ENCODE measurements around the gene IRF2BPL.

The IRF2BPL gene

DNA sequence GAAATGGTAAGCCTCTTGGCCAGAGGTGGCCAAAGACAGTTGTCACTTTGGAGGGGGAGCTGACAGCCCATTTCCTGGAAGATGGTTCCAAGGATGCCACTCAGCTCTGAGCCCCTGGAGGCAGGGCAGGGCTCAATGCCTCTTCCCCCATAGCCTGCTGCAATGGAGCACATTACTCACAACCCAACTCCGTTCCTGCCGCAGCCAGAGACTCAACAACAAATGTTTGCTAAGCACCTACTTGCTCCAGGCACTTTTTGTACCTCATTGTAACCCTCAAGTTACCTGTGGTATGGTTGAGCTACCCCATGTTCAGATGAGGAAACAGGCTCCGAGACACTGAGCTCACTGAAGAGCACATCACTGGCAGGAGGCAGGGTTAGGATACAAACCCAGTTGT is 19.5 kb downstream of the IRF2BPL start:
- DNase-seq = no peak

DNA sequence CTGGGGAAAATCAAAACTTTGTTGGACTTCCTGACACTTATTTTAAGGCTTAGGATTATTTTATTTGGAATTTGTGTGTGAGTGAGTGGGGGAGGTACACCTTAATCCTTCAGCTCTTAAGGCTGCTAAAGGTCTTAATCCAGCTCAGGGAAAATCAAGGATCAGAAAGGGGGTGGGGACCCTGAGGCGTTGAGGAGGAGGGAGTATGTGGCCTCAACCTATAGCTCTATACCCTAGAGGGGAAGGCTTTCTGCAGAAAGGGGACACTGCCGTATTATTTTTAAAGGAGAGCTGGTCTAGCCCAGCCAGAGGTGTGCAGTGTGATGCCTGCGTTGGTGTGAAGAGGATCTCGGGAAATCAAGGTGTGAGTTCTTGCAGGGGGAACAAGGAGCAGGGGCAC is 20.0 kb downstream of the IRF2BPL start:
- DNase-seq = no peak

DNA sequence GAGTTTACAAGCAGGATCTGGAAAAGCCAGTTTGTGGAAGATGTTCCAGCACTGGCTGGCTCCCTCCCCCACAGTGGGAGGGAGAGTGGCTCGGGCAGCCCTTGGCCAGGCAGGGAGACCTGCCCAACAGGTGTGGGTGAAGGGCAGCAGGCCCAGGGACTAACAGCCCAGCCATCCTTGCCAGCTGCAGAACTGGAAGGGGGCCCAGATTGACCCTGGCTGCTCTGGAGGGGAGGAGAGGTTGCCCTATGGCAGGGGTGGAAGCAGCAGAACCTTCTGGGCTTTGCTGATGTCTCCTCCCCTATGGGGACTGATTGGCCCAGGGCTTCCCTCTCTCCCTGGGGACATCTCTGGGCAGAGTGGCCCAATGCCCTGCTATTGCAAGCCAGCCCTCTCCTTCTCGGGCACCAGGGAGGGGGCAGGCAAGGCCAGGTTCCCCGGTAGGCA is 20.5 kb downstream of the IRF2BPL start:
- DNase-seq = no peak

DNA sequence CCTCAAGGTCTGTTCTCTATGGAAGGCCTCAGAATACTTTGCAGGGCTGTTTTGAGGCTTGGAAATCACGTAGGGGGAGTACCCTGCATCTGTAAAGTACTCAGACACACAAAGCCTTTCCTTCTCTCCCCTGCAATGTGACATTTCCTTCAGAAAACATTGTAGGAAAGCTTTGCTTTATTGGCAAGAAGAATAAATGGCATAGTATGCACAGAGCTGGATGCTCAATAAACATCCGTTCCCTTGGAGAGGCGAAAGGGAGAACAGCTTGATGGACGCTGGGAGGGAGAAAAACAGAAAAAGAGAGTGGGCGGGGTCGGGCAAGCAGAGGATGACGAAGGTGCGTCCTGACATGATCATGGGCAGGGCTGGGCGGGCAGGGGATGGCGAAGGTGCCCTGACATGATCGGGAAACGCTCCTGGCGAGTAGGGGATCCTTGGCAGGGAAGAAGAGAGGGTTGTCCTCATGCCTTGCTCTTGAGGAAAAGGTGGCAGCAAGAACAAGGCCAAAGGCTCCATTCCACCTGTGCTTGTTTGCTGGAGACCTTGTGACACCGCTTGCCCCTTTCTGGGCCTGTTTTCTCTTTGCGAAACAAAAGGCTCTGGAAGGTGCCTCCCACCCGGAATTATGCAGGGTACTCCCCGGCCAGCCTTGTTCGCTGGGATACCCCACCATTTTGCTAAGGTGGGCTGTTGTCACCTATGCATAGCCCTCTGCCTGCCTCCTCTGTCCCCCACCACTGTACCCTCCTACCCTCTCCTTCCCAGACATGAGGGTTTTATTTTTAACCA is 21.1 kb downstream of the IRF2BPL start:
- DNase-seq = no peak

DNA sequence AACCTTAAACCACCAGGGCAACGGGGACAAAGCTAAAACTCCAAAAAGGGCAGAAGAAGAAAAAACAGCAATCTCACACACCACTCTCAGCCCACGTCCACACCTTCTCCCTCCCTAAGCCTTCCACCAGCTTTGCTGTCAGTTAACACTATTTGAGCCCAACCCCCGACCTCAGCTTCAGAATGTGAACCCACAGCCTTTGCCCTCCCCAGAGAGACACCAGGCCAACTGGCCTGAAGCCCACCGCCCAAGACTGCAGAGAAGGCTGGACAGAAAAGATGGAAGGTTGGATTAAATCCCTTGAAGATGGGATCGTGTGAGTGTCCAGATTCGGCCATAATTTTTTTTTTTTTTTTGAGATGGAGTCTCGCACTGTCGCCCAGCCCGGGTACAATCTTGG is 22.4 kb downstream of the IRF2BPL start:
- no peak for DNase-seq

DNA sequence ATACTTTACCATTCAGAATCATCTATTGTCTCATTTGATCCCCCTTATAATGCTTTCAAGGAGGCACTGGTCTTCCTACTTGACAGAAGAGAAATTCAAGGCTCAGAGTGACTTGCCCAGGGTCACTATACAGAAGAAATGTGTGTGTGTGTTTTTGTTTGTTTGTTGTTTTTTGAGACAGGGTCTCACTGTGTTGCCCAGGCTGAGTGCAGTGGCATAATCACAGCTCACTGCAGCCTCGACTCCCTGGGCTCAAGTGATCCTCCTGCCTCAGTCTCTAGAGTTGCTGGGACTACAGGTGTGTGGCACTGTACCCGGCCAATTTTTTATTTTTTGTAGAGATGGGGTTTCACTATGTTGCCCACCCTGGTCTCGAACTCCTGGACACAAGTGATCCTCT is 22.9 kb downstream of the IRF2BPL start:
- no peak for DNase-seq

DNA sequence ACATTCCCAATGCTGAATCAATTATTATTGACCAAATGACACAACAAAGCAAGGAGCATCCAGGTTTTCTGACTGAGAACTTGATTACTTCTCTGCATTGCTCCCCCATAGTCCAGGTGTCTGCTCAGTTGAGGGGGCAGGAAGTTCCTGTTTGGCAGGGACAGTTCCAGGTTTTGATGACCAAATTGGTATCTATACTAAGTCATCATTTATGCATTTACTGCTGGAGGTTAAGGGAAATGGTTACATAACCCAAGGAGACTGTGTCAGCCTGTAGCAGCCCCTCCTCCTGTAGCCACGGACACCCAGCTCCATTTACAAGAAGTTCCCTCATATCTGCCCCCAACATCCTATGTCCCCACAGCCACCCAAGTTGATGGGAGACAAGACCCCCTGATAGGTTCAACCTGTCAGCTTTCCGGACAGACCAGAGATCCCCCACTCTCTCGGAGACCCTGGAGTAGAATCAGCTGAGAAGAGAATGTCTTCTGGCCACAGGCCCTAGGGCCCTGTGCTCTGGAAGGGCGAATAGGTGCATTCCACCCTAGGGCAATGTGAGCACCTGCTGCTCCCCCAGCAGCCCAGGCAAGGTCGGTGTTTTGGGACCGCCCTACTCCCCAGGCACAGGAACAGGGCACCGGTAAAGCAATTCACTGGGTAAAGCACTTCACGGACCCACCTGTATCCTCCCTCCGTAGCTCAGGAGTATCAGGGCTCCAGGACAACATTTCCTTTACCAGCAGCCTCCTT is 23.6 kb downstream of the IRF2BPL start:
- DNase-seq = no peak

DNA sequence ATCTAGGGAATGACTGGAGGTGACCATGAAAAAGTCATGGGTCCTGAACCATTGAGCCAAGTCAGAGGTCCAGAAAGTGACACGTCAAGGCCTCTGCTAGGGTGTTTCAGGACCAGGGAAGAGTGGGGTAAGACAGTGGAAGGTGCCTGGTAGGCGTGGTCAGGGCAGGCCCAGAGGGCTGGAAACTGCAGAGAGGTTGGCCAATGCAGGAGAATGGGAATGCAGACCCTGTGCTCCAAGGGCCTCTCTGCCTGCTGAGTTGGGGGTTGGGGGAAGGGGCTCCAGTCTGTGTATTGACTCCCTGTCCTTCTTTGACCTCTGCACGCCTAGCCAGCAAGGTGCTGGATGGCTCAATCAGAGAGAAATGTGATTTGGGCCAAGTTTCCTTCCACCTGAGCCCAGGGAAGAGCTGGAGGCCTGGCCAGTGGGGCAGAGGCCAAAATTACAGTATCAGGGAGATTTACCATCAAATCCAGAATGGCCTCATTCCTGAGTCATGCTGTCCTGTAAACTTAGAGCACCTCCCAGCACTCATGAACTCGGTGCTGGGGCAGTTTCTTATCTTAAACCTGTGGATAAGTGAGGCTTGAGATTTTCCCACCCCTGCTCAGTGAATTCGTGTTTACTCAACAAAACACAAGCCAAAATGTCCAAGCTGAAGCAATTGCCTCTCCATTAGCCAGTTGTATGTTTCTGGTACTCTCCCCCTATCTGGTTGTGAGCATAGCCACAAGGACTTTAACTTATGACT is 24.4 kb downstream of the IRF2BPL start:
- peak; percentile 80 for DNase-seq

DNA sequence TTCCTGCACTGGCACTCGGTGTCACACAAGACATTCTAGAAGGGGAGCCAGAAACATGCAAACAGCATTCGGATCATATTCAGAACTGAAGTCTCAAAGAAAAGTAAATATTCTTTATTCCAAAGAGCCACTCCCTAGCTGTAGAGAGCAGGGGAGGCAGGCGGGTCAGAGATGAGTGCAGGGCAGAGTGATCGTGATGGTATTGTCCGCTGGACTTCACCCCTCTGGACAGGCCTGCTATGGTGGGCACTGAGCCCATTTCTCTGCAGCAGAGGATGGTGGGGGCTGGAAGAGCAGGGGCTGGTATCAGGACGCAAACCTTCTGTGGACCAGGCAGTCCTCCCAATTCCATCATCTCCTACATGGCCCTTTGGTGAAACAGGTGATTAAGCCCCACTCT is 25.6 kb downstream of the IRF2BPL start:
- DNase-seq = no peak

DNA sequence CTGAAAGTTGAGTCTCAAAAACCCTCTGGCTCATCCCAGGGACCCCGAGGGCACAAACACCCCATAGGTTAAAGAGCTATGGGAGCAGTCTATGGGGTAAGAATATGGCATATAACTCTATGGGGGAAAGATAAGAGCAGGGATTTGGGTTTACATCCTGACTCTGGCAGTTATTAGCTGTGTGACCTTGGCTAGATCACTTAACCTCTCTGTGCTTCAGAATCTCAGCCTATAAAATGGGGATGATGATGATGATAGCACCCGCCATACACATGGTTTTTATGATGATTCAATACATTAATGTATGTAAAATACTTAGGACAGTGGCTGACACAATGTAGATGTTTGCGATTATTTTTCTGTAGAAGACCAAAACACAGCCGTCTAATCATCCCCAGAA is 26.2 kb downstream of the IRF2BPL start:
- no peak for DNase-seq

DNA sequence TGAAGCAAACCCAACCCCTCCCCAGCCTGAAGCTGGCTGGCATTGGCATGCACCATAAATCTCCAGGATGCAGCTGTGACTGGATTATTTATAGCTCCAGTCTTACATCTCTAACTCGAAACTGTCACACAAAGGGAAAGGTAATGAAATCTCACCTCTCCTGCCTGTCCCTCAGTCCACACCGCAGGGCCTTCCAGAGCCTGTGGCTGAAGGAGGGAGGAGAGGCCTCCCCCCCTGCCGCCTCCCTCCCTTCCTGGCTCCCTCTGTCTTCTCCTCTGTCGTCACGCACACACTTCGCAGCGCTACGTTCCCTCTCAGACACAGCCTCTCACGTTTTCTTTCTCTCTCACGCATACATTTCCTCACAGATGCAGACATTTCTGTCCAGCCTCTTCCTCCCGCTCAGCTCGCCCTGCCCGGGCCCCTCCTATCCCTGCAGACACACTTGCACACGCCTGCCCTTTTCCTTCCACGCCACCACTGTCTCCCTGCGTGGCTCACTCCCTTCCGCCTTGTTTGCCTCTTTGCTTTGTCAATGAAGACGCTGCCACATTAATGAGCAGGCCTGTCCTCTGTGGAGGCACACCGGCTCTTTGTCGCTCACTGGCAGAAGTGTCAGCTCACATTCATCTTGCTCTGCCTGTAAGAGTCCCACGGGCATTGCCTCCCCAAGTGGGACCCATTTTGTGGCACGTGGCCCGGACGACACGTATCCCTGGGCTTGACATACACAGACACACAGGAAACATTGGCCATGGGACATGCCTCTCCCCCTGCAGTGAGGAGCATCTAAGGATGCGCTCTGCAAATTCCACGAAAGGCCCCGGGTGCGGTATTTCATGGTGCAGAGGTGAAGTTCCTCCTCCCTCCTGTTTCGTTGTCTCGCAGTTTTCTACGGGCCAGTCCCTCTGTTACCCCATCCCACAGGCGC is 27.9 kb downstream of the IRF2BPL start:
- no peak for DNase-seq

DNA sequence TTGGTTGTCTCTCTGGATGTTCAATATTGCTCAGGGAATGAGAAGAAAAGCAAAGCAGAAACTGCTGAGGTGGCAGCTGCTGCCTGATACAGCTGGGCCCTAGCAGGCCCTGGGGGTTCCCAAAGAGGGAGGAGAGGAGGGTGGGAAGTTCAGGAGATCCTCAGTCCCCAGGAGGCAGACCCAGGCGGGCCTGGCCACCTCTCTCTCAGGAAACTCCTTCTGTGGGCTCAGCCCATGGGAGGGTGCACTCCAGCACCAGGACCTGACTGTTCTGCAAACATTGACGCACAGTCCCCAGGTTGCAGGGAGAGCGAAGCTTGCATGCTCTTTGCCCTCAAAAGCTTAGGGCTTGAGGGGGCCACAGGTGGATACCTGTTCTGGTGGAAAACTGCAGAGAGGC is 29.6 kb downstream of the IRF2BPL start:
- DNase-seq = no peak

DNA sequence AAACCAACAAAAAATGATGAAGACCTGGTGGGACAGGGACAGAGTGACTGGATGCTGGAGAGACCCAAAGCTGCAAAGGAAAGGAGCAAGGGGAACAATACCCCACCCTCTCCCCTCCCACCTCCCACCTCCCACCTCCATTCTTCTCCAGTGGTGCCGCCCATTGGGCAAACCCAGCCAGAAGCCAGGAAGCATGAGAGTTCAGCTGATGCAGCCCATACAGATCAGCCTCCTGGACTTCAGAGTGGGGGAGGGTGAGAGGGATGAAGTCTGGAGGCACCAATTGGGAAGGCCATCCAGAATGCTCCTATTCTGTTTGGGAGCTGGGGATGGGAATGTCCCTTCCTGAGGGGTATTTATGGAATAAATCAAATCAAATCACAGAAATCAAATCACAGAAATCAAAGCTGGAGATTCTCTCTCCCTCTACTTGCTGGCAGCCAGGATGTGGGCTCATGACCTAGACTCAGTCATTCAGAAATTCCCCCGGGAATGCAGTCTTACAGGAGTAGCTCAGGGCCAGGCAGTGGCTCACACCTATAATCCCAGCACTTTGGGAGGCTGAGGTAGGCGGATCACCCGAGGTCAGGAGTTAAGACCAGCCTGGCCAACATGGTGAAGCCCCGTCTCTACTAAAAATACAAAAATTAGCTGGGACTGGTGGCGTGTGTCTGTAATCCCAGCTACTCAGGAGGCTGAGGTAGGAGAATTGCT is 31.1 kb downstream of the IRF2BPL start:
- DNase-seq = peak; percentile 45

DNA sequence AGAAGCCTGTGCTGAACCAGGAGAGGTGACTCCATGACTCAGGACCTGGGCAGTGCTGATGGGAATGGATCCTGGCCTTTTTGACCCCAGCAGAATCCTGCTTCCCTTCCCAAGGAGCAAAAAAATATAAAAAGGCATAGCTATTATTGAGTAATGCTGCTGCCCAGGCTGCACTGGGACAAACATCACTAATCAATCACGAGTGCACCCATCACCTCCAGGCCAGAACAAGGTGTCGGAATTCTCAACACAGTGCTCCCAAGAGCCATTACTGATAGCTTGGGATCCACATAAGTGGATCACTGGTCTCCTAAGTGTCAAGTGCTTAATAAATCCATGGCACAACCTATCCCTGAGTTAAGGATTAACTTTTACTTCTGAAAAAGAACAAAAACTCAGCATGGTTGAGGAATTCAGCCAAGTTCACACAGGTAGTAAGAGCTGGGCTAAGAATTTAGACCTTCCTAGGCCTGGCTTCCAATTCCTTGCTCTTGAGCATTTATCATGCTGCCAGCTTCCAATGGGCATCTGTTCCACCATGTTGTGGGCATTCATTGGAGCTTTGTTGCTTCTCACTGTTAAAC is 31.9 kb downstream of the IRF2BPL start:
- no peak for DNase-seq

DNA sequence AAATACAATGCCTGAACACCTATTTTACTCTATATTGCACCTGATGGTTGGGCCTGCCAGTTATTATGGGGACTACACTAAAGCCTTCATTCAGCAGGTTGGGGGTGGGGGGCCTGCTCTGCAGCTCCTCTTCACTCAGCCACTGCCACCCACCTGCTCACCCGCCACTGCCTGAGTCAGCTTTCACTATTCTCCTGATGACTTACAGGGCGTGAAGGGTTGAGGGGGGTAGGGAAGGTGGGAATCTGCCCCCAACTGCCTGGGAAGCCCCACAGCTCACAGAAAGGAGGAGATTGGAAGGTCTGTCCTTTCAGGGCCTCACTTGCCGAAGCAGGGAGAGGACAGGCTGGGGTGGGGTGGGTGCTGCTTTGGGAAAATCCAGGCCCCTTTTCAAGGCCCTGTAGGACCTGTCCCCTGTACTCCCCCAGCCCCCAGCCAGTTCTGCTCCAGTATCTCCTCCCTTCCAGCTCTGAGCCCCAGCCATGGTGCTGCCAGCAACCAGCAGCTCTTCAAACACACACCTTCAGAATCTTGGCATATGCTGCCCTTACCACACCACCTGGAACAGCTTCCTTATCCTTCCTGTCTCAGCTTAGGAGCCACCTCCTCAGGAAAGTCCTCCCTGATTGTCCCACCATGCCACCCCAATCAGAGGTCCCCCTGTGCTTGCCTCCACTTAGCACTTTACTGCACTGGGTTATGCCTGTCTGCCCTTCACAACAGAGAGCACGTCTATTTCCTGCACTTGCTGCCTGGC is 33.1 kb downstream of the IRF2BPL start:
- no peak for DNase-seq

DNA sequence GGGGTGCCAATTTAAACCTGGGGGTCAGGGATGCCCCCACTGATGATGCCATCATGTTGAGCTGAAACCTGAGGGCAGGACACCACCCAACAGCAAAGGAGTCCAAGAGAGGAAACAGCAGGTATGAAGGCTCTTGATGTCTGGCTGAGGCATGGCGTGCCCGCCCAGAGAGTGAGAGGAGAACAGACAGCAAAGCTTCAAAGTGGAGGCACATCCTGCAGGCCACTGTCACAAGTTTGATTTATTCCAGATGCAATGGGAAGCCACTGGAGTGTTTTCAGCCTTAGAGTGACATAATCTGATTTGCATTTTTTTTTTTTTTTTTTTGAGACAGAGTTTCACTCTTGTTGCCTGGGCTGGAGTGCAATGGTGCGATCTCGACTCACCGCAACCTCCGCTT is 34.8 kb downstream of the IRF2BPL start:
- no peak for DNase-seq

DNA sequence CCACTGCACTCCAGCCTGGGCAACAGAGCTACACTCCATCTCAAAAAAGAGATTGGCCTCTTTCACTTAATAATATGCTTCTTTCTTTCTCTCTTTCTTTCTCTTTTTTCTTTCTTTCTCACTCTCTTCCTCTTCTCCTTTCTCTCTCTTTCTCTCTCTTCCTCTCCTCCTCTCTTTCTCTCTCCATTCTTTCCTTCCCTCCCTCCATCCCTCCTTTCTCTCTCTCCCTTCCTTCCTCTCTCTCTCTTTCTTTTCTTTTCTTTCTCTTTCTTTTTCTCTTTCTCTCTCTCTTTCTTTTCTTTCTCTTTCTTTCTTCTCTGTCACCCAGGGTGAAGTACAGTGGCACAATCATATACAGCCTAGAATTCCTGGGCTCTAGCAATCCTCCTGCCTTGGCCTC is 38.4 kb downstream of the IRF2BPL start:
- DNase-seq = no peak

DNA sequence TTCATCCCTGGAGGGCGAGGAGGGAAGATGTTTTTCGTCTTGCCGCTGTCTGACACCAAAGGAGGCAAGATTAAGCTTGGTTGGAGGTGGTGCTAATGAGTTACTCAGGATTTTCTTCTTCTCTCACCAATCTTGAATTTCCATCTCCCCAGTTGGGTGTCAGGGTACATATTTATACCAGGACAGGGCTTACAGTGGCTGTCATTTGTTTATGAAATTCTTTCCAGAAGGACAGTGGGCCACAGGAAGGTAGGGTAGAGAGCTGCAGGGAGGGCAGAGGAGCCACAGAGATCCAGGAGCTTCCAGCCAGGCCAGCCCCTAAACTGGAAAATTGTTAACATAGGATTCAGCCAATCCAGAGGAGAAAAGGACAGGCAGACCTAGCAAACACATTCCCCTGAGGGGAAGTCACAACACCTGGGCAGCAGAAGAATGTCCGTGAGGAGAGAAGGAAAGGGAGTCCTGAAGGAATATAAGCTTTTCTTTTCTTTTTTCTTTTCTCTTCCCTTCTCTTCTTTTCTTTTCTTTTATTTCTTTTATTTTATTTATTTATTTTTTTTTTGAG is 40.5 kb downstream of the IRF2BPL start:
- no peak for DNase-seq

DNA sequence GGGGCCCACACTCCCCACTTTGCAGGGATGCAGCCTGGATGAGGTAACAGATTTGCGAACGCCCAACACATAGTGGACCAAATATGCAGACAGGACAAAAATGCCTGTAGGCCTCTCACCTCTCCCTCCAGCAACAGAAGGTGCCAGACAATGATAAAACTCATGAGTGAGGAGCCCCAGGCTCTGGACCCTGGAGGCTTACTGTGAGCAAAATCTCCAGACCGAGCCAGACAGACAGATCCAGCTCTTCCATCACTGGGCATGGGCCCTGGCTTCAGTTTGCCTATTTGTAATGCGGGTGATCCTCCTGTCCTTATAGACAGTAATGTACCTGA is 42.3 kb downstream of the IRF2BPL start:
- DNase-seq = peak; percentile 34

DNA sequence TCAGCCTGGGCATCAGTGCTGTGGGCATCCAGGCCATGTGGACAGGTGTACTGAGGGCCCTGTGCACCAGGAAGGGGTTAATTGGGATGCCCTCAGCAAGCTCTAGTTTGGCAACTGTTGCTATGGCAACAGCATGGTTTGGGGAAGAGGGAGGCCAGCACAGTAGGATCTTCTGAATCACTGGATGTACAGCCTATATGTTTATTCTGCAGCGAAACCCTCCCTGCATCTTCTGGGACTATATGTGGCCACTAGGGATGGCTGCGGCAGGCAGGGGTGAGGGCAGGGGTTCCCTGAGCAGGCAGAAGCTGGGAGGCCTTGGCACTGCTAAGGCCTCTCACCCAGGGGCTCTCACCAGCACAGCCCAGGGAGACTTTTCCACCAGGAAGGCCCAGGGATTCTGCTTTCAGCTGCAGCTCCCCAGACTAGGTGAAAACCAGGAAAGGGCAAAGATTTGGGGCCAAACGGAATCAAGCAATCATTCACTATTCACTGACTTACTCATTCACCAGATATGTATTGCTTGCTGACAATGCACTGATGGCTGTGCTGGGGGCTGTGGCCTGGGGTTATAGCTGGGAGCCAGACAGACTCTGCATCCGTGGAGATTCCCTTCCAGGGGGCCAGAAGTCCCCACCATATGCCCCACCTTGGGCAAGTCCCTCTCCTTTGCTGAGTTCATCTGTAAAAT is 42.8 kb downstream of the IRF2BPL start:
- DNase-seq = peak; percentile 35

All from NCI-H226 (cell line).